Stimulated activated CD8-positive, alpha-beta memory T cell treated with anti-CD3 and anti-CD28 coated beads, Interleukin-12 subunit alpha, Interleukin-12 subunit beta, amount 100 ng/mL, for 1 hour (primary cell): Measurements from ENCODE around the gene MAP2K5.

ENCODE experiments used
- DNase-seq: peaks from one replicate; pipeline ENCODE4 v3.0.0-alpha.2; 2020; ENCODE audit warnings: low read depth

Gene MAP2K5

GRCh38 chr15:67825881-67826716 lies 283.6 kb downstream of the MAP2K5 start:
- DNase-seq = no peak

GRCh38 chr15:67826717-67827561 lies 284.4 kb downstream of the MAP2K5 start:
- DNase-seq = no peak

- no peak for DNase-seq
These were observed 285.2 kb downstream of the MAP2K5 start for GRCh38 chr15:67827562-67828277.

GRCh38 chr15:67828278-67828968 lies 285.9 kb downstream of the MAP2K5 start:
- no peak for DNase-seq

GRCh38 chr15:67828969-67829646 lies 286.6 kb downstream of the MAP2K5 start:
- no peak for DNase-seq

- no peak for DNase-seq
These were observed 287.4 kb downstream of the MAP2K5 start for GRCh38 chr15:67829647-67830504.

- DNase-seq = no peak
These were observed 288.9 kb downstream of the MAP2K5 start for GRCh38 chr15:67831363-67831762.

- no peak for DNase-seq
These were observed 289.6 kb downstream of the MAP2K5 start for GRCh38 chr15:67832031-67832551.

GRCh38 chr15:67832897-67833709 lies 290.6 kb downstream of the MAP2K5 start:
- DNase-seq = no peak

GRCh38 chr15:67833710-67834511 lies 291.4 kb downstream of the MAP2K5 start:
- DNase-seq = no peak

GRCh38 chr15:67834581-67835296 lies 292.2 kb downstream of the MAP2K5 start:
- no peak for DNase-seq

GRCh38 chr15:67835297-67836133 lies 293.0 kb downstream of the MAP2K5 start:
- DNase-seq = no peak

- no peak for DNase-seq
These were observed 293.6 kb downstream of the MAP2K5 start for GRCh38 chr15:67836134-67836455.

- DNase-seq = no peak
These were observed 294.0 kb downstream of the MAP2K5 start for GRCh38 chr15:67836477-67836876.

- DNase-seq = no peak
These were observed 294.5 kb downstream of the MAP2K5 start for GRCh38 chr15:67836955-67837354.

- no peak for DNase-seq
These were observed 296.4 kb downstream of the MAP2K5 start for GRCh38 chr15:67838789-67839332.
